H9 (cell line): Measurements from ENCODE around the gene CNNM3. TPM values are rescaled to one million over a fixed set of nuclear protein-coding genes. Genes with fewer than 3 reads are reported as not detected.

ENCODE experiments used
- DNase-seq: peaks from one replicate; pipeline ENCODE4 v3.0.0-alpha.2; 2017
- H2AFZ ChIP-seq: one replicate; pipeline ENCODE4 v1.6.1; 2013; ENCODE audit warnings: mild to moderate bottlenecking, low read length, control low read depth, moderate library complexity
- H2AK5ac ChIP-seq: 2 replicates; pipeline ENCODE4 v1.6.1; 2013; ENCODE audit warnings: low read length, control low read depth, mixed read lengths; ENCODE audit not compliant: insufficient read length
- H2BK120ac ChIP-seq: one replicate; pipeline ENCODE4 v1.6.1; 2013; ENCODE audit warnings: low read depth, mild to moderate bottlenecking, low read length, control low read depth, inconsistent platforms; ENCODE audit not compliant: poor library complexity, severe bottlenecking
- H2BK12ac ChIP-seq: 2 replicates; pipeline ENCODE4 v1.6.1; 2013; ENCODE audit warnings: low read length, control low read depth, mixed read lengths, low read depth; ENCODE audit not compliant: insufficient read length
- H2BK15ac ChIP-seq: 2 replicates; pipeline ENCODE4 v1.6.1; 2013; ENCODE audit warnings: low read depth, low read length, control low read depth
- H2BK20ac ChIP-seq: one replicate; pipeline ENCODE4 v1.6.1; 2013; ENCODE audit warnings: low read depth, mild to moderate bottlenecking, low read length, control low read depth, inconsistent platforms; ENCODE audit not compliant: poor library complexity, severe bottlenecking
- H2BK5ac ChIP-seq: 2 replicates; pipeline ENCODE4 v1.6.1; 2013; ENCODE audit warnings: low read length, control low read depth, mixed read lengths; ENCODE audit not compliant: insufficient read length
- H3K14ac ChIP-seq: 2 replicates; pipeline ENCODE4 v1.6.1; 2013; ENCODE audit warnings: low read length, control low read depth; ENCODE audit not compliant: insufficient read depth
- H3K18ac ChIP-seq: 2 replicates; pipeline ENCODE4 v1.6.1; 2013; ENCODE audit warnings: low read depth, mild to moderate bottlenecking, mixed read lengths, low read length, control low read depth; ENCODE audit not compliant: insufficient read length
- H3K23ac ChIP-seq: 2 replicates; pipeline ENCODE4 v1.6.1; 2013; ENCODE audit warnings: low read length, control low read depth, mixed read lengths, low read depth; ENCODE audit not compliant: insufficient read length
- H3K23me2 ChIP-seq: 2 replicates; pipeline ENCODE4 v1.6.1; 2013; ENCODE audit warnings: low read depth, mild to moderate bottlenecking, mixed read lengths, low read length, control low read depth; ENCODE audit not compliant: insufficient read length, poor library complexity, severe bottlenecking
- H3K27ac ChIP-seq: 2 replicates; pipeline ENCODE4 v1.5.1; 2013; ENCODE audit warnings: low read length, control low read depth, mixed read lengths, low read depth; ENCODE audit not compliant: insufficient read length
- H3K27me3 ChIP-seq: 2 replicates; pipeline ENCODE4 v1.6.1; 2013; ENCODE audit warnings: low read length, control low read depth, inconsistent platforms; ENCODE audit not compliant: insufficient read depth
- H3K4ac ChIP-seq: 2 replicates; pipeline ENCODE4 v1.6.1; 2013; ENCODE audit warnings: low read depth, mild to moderate bottlenecking, control low read depth, inconsistent platforms, low read length, moderate library complexity
- H3K4me1 ChIP-seq: 2 replicates; pipeline ENCODE4 v1.6.1; 2013; ENCODE audit warnings: low read length, control low read depth, inconsistent platforms; ENCODE audit not compliant: insufficient read depth
- H3K4me2 ChIP-seq: 2 replicates; pipeline ENCODE4 v1.6.1; 2013; ENCODE audit warnings: low read length, control low read depth, mixed read lengths; ENCODE audit not compliant: insufficient read length, insufficient read depth
- H3K56ac ChIP-seq: 2 replicates; pipeline ENCODE4 v1.6.1; 2013; ENCODE audit warnings: low read depth, mild to moderate bottlenecking, mixed read lengths, low read length, control low read depth; ENCODE audit not compliant: insufficient read length
- H3K79me1 ChIP-seq: 2 replicates; pipeline ENCODE4 v1.6.1; 2013; ENCODE audit warnings: low read depth, mild to moderate bottlenecking, moderate library complexity, low read length, control low read depth, inconsistent platforms; ENCODE audit not compliant: insufficient read depth, poor library complexity, severe bottlenecking
- H3K79me2 ChIP-seq: 2 replicates; pipeline ENCODE4 v1.6.1; 2013; ENCODE audit warnings: low read length, control low read depth, inconsistent platforms; ENCODE audit not compliant: insufficient read depth
- H3K9ac ChIP-seq: 2 replicates; pipeline ENCODE4 v1.6.1; 2013; ENCODE audit warnings: low read length, control low read depth, mixed read lengths; ENCODE audit not compliant: insufficient read length; ENCODE audit errors: extremely low read depth
- H3K9me3 ChIP-seq: one replicate; pipeline ENCODE4 v1.6.1; 2013; ENCODE audit warnings: low read depth, low read length, inconsistent platforms; ENCODE audit not compliant: control insufficient read depth
- H3T11ph ChIP-seq: one replicate; pipeline ENCODE4 v1.6.1; 2013; ENCODE audit warnings: mild to moderate bottlenecking, low read length, control low read depth, inconsistent platforms
- H4K20me1 ChIP-seq: one replicate; pipeline ENCODE4 v1.6.1; 2013; ENCODE audit not compliant: control insufficient read depth, insufficient read length, insufficient read depth
- H4K5ac ChIP-seq: 2 replicates; pipeline ENCODE4 v1.6.1; 2013; ENCODE audit warnings: low read depth, mild to moderate bottlenecking, mixed read lengths, low read length, control low read depth; ENCODE audit not compliant: insufficient read length
- H4K8ac ChIP-seq: replicated peaks from 2 replicates; pipeline ENCODE4 v1.6.1; 2013; ENCODE audit warnings: low read length, control low read depth, mixed read lengths, low read depth; ENCODE audit not compliant: insufficient read length
- H4K91ac ChIP-seq: 2 replicates; pipeline ENCODE4 v1.6.1; 2013; ENCODE audit warnings: low read depth, mild to moderate bottlenecking, moderate library complexity, mixed read lengths, low read length, control low read depth; ENCODE audit not compliant: insufficient read length
- H3K27ac Mint-ChIP-seq, 3 experiments: 2 replicates in 2 of 3; 3 replicates in 1 of 3; pipeline ENCODE4 v1.8.0; 2020 to 2021; ENCODE audit warnings: mixed read lengths in 3 of 3, mild to moderate bottlenecking in 1 of 3, moderate library complexity in 1 of 3
- H3K27me3 Mint-ChIP-seq: 2 replicates; pipeline ENCODE4 v1.8.0; 2021; ENCODE audit warnings: low read depth, mild to moderate bottlenecking, moderate library complexity, mixed read lengths
- H3K36me3 Mint-ChIP-seq, 3 experiments: 2 replicates in 2 of 3; 3 replicates in 1 of 3; pipeline ENCODE4 v1.8.0; 2020 to 2021; ENCODE audit warnings: low read depth in 3 of 3, mixed read lengths in 3 of 3; ENCODE audit not compliant: insufficient read depth in 1 of 3
- H3K4me1 Mint-ChIP-seq, 2 experiments: 2 replicates each; pipeline ENCODE4 v1.8.0; 2020; ENCODE audit warnings: mixed read lengths in 2 of 2
- H3K4me3 Mint-ChIP-seq, 2 experiments: 2 replicates in 1 of 2; 3 replicates in 1 of 2; pipeline ENCODE4 v1.8.0; 2020 to 2021; ENCODE audit warnings: mild to moderate bottlenecking in 2 of 2, mixed read lengths in 2 of 2, moderate library complexity in 1 of 2
- H3K9me3 Mint-ChIP-seq, 2 experiments: 2 replicates in 1 of 2; 3 replicates in 1 of 2; pipeline ENCODE4 v1.8.0; 2020; ENCODE audit warnings: mild to moderate bottlenecking in 2 of 2, mixed read lengths in 2 of 2, moderate library complexity in 1 of 2
- CTCF ChIP-seq: fragments of 200-600 bp; sonication (generic); conservative IDR thresholded peaks from 3 replicates; pipeline ENCODE4 v1.8.0; 2021; ENCODE audit warnings: antibody characterized with exemption, mild to moderate bottlenecking
- WGBS: extraction: QIAGEN DNeasy Blood & Tissue Kit; methylation state at CpG from one replicate; pipeline ENCODE4 v1.1.7; 2013; ENCODE audit warnings: missing lambda C conversion rate, low lambda C conversion rate, mixed read lengths; ENCODE audit not compliant: insufficient read length; ENCODE audit errors: extremely low coverage; 5-methylcytosine and 5-hydroxymethylcytosine counted together
- total RNA-seq: library from RNA; stranded (reverse); gene quantifications from 2 replicates; pipeline ENCODE4 v1.2.1, GENCODE V29; 2021

The CNNM3 gene
- total RNA-seq, 1 experiment from 2014 or later, result 25.0 TPM

- Mint-ChIP-seq H3K27ac (no peak overlapping the region; a peak in 1 of 7 replicates), H3K27me3 (no peaks in the 10 kb centered on the region; the same call in 1 of the 2 replicates), H3K36me3 (peaks cover 20 to 49% (median 40%) of the 10 kb centered on the region in 3 experiments), H3K9me3 (no peaks in the 10 kb centered on the region), H3K4me1 (peaks cover 22 to 24% of the 10 kb centered on the region in 2 experiments), H3K4me3 (peak overlapping the region in 1 of 2 experiments; percentile 80; a peak in 2 of 5 replicates)
- Histone ChIP-seq H3K79me1 (no peaks in the 10 kb centered on the region), H3K79me2 (peaks cover 2% of the 10 kb centered on the region; the same call in 1 of the 2 replicates), H4K8ac (no peak overlapping the region), H2AFZ (no peak overlapping the region), H3K4me2 (no peak overlapping the region), H2BK20ac (no peak overlapping the region), H3K14ac (no peak overlapping the region), H3K18ac (no peak overlapping the region), H2BK12ac (no peak overlapping the region), H3K9ac (no peak overlapping the region), H3K23ac (no peak overlapping the region), H3K56ac (no peak overlapping the region), H3K27ac (no peak overlapping the region), H2BK5ac (no peak overlapping the region), H4K5ac (no peak overlapping the region), H3K4me1 (no peaks in the 10 kb centered on the region; the same call in 1 of the 2 replicates), H2BK120ac (no peak overlapping the region), H3K4ac (no peak overlapping the region), H2BK15ac (no peak overlapping the region), H3K9me3 (no peaks in the 10 kb centered on the region), H4K20me1 (peaks cover 2% of the 10 kb centered on the region), H3K23me2 (peaks cover 6% of the 10 kb centered on the region), H3K27me3 (no peaks in the 10 kb centered on the region), H2AK5ac (no peak overlapping the region), H3T11ph (no peak overlapping the region), H4K91ac (no peak overlapping the region)
- no peak for TF ChIP-seq CTCF
- no peak for DNase-seq
- 100% methylated on average over 3 of the region's 4 CpGs for WGBS
Observed at GRCh38 chr2:96859681-96860064, 43.6 kb downstream of the CNNM3 start.
